Stimulated activated CD4-positive, alpha-beta T cell treated with anti-CD3 and anti-CD28 coated beads, TNF-alpha, amount 100 ng/mL, for 24 hours (primary cell): ENCODE data around the gene FOXL2.
A peak's percentile ranks its signal among the peaks of the same experiment; 100 is the strongest.
"Not testable (repeated sequence)": the region's sequence is repeated elsewhere in the genome, so short reads cannot be mapped to it uniquely, and the experiment has no call there.

Source experiments
- DNase-seq, 3 experiments: peaks; one replicate each; pipeline ENCODE4 v3.0.0-alpha.2; 2020; ENCODE audit warnings: low read depth in 3 of 3

FOXL2 gene

GRCh38 chr3:138933068-138933668, 13.8 kb downstream of the FOXL2 start:
- no peak for DNase-seq

DNA sequence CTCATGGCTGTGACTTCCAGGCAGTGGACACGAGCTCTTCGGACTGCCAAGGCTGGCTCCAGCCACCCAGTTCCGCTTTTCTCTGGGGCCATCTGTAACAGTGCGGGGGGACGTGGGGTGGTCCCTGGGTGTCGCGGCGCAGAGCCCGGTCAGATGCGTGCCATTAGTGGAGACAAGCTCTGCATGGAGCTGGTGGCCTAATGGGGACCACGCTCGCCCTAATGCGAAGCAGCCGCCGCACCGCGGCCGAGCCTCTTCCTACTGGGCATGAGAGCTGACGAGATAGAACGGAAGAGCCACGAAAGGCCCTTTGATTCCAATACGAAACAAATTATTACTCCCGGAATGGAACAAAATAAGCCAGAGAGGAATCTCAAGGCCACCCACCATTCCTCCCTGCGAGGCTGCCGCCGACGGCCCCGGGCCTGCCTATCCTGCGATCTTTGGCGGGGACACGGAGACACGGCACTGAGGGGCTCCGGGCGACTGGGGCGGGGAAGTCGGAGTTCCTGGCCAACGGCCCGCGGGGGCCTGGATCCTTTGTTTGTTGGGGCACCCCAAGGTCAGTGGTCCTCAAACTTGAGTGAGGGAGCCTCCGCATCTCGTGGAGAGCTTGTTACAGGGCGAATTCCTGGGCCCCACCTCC, 18.1 kb downstream of the FOXL2 start:
- no peak for DNase-seq

DNA sequence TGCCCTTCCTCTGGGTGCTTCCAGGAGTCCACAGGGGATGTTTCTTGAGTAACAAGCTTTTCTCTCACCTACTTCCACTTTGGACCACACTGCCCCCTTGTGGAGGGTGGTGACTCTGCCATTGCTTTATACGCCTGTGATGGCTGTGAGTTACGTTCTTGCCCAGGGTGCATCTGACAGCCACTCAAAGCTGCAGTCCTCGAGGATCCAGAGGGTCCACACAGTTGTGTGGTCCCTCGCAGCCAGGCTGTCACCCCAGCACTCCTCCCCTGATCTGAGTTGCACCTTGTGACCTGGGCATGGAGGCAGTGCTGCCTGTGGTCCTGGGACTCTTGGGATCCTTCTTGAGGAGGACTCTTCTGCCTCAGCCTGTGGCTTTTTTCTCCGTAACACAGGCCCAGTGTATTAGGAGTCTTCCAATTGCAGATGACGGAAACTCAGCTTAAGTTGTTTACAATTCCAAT, 23.4 kb downstream of the FOXL2 start:
- DNase-seq: peak; percentile 69 to 81 (median 78)

DNA sequence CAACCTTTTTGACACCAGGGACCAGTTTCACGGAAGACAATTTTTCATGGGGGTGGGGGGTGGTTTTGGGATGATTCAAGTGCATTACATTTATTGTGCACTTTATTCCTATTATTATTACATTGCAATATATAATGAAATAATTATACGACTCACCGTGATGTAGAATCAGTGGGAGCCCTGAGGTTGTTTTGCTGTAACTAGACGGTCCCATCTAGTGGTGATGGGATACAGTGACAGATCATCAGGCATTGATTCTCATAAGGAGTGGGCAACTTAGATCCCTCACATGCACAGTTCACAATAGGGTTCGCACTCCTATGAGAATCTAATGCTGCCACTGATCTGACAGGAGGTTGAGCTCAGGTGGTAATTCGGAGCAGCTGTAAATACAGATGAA, 24.5 kb downstream of the FOXL2 start:
- DNase-seq: not testable (repeated sequence)

DNA sequence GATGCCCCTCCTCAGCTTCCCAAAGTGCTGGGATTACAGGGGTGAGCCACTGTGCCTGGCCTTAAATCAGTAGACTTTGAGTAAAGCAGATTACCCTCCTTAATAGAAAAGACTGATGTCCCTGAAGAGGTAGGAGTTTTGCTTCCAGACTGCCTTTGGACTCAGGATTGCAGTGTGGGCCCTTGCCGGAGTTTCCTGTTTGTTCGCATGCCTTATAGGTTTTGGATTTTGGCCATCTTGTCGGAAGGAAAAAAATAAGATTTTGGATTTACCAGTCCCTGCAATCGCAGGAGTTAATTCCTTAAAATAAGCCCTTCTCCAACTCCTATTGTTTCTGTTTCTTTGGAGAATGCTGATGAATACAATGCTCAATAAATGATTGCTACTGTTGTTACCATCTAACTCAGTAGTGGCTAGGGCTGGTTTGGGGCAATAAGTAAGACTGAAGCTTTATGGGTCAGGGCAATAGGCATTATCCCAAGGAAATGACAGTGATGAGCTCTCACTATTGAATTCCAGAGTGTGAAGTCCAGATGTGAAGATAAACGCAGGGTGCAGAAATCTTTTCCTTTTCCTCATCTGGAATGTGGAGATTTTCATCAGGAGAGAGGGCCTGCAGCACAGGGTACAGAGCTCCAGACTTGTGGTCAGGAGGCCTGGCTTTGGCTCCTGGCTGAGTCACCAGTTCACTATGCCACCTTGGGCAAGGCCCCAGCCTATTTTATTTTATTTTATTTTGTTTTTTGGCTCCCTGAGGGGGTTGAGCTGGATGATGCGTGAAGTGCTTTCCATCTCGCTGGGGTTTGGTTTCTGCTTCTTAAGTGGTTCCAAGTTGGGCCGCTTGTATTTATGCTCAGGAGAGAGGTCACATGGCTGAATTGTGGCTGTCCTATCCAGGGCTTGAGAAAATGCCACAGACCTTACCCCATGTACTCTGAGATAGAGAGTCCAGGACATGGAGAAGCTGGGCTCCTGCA, 25.3 kb downstream of the FOXL2 start:
- no peak for DNase-seq

- DNase-seq: no peak
Observed at GRCh38 chr3:138919325-138919724, 27.6 kb downstream of the FOXL2 start.

DNA sequence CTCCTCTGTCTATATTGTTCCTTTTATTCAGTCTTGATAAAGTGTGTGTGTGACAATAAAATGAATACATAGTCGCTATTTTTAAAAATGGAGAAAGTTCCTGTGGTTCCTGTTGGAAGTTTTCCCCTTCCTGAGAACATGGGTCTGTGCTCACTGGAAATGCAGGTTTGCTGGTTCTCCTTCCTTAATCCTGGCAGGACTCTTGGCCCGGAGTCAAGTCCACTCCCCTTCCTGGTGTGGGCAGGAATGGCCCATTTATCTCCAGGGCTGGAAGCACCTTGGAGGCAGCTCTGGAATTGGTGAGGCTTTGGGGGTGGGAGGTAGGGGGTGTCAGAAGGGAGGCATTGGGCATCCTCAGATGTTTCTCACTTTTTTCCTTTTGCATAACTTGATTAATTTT, 30.1 kb downstream of the FOXL2 start:
- no peak for DNase-seq

DNA sequence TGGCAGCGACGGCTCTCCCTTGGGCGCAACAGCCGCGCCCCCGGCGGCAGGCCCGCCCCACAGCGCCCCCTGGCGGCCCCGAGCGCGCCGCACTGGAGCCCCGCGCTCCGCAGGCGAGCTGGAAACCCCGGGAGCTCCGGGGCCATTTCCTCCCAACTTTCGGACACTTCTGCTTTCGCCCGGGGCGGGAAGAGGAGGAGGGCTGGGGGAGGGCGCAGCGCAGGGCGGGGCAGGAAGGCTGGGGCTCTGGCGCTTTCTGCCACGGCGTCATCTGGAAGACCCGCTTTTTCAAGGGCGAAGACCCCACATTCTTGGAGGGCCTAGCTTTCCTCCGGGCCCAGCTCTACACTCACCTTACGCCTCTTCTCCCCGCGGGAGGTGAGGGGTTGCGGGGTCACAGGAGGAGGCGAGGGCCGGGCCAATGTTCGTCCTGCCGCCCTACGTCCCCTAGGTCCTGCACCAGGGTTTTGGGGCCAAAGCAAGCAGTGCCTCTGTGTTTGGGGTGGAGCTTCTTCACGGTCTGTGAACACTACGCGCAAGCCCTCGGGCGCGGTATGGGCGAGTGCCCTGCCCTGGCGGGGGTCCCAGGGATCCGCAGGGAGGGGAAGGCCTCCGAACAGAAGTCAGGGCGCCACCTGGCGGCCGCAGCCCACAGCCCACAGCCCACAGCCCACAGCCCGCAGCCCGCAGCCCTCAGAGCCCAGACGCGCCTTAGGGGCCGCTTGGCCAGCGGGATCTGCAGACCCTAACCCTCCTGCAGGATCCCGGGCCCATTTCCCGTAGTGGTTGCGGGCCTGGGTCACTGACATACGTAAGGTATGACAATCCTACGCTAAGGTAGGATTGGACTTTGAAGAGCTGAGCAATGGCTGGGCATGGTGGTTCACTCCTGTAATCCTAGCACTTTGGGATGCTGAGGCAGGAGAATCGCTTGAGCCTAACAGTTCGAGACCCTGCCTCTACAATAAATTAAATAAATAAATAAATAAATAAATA, 31.1 kb downstream of the FOXL2 start:
- DNase-seq: peak; percentile 62 to 82 (median 63)

- DNase-seq: no peak
Observed at GRCh38 chr3:138914870-138915502, 32.0 kb downstream of the FOXL2 start.

DNA sequence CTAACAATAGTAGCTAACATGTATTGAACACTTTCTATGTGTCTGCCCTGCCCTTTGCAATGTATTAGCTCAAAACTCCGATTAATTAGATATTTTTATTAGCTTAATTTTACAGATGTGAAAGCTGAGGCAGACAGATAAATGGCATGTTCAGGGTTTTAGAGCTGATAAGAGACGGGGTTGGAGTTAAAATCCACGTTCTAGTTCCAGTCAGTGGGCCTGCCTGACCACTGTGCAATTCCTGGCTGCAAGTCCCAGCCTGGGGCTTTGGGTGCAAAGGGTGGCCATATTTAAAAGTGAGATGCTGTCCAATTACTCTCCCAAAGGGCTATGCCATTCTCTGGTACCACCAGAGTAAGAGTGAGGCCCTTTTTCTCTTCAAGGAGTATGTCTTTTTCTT, 33.2 kb downstream of the FOXL2 start:
- no peak for DNase-seq

DNA sequence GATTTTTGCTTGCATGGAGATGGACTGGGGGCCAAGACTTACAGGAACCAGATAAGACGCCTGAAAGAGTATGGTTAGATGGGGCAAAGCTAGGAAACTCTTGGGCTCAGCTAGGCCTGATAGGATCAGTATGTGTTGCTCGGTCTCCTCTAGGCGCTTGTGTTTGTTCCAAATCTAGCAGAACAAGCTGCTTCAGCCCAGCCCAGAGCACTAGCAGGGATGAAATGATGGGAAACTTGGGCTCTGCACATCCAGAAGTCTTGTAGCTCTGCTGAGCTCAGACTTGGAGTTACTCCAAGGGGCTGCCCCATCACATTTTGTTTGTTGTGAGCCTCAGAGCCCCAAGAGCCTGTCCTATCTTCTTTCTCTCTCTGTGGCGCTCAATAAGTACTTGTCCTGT, 34.7 kb downstream of the FOXL2 start:
- DNase-seq: no peak

GRCh38 chr3:138911621-138912020, 35.3 kb downstream of the FOXL2 start:
- no peak for DNase-seq

DNA sequence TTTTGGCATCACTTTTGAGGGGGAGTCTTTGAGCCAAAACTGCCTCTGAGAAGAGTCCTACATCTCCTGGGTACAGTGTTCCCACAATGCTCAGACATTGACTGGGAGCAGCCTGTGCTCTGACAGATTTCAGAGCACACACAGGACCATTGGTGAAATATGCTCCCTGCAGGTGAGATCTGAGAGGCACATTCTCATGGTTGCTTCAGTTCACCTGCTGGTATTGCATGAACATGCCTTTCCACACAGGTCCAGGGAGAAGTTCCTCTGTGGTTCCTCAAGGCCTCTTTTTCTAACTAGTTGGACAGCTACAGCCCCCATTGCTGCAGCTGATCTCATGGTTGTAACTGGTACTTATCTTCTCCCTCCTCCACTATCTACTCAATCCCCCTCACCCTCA, 37.0 kb downstream of the FOXL2 start:
- no peak for DNase-seq

GRCh38 chr3:138908846-138909245, 38.1 kb downstream of the FOXL2 start:
- no peak for DNase-seq

DNA sequence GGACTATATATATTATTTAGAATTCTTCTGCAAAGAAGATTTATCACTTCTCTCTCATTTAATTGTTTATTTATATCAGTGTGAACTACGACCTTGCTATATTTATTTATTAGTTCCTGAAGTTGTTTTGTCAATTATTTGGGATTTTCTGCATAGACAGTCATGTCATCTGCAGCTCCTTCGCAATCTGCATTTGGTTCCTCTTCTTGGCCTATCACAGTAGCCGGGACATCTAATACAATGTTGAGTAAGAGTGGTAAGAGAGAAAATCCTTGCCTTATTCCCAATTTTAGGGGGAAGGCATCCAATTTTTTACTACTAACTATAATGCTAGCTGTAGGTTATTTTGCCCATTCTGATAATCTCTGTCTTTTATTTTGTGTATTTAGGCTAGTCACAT, 39.4 kb downstream of the FOXL2 start:
- DNase-seq: no peak

DNA sequence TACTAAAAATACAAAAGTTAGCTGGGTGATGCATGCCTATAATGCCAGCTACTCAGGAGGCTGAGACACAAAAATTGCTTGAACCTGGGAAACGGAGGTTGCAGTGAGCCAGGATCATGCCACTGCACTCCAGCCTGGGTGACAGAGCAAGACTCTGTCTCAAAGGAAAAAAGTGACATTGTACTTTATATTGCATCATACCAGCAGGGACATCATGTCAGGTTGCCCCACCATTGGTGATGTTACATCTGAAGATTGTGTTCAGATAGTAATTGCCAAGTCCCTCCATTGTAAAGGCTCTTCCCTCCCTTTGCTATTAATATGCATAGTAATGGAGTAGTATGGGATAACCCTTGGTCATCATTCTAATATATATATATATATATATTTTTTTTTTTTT, 44.8 kb downstream of the FOXL2 start:
- no peak for DNase-seq

GRCh38 chr3:138901567-138901966, 45.4 kb downstream of the FOXL2 start:
- DNase-seq: no peak

- DNase-seq: no peak
Observed at GRCh38 chr3:138899351-138899991, 47.5 kb downstream of the FOXL2 start.

GRCh38 chr3:138898708-138899107, 48.2 kb downstream of the FOXL2 start:
- no peak for DNase-seq

- DNase-seq: no peak
Observed at GRCh38 chr3:138898301-138898700, 48.6 kb downstream of the FOXL2 start.
